ENCODE results near the gene IL20RB.
"Not testable (repeated sequence)": the region's sequence is repeated elsewhere in the genome, so short reads cannot be mapped to it uniquely, and the experiment has no call there.

Gene IL20RB

DNA sequence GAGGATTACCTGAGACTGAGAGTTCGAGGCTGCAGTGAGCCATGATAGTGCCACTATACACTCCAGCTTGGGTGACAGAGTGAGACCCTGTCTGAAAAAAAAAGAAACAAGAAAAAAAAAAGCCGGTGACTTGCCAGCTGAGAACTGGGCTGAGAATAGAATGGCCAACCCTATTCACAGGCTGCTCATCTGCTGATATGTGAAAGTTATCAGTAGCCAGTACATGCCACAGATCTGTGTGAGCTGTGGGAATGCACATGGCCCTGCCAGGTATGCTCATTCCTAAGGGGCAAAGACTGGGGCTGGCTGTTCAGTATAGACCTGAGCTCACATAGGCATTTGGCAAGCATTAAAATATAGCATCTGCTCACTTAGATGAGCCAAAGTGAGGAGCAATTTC lies 30.9 kb downstream of the IL20RB start:
- DNase-seq = no peak

DNA sequence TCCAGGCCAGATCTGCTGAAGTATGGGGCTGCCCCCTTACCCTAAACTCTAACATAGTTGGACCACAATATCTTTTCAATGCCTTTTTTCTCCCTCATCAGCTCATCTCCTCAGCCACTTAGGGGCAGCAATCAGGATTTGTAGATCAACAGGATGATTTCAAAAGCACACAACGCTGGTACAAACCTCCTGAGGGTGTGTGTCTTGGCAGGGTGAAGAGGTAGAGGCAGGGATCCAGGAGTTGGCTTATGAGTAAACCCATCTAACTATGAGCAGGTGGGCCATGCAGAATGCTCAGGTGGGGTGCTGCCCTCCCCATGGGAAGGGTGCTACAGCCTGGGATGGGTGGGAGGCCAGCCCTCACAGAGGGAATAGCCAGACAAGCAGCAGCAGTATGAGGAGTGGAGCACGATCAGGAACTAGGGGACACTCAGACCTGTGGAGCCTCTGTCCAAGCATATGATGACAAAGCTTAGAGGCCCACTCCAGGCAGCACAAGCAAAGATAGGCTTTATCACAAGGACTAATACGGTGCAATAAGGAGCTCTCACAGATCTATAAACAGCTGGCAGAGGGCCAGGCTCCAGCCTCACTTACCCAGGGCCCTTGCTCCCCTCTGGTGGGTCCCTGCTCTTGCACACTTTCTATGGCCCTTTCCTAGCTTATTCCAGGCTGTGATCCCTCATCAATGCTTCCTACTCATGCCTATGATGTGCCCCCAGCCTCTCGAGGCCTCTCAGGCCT lies 32.2 kb downstream of the IL20RB start:
- no peak for DNase-seq

DNA sequence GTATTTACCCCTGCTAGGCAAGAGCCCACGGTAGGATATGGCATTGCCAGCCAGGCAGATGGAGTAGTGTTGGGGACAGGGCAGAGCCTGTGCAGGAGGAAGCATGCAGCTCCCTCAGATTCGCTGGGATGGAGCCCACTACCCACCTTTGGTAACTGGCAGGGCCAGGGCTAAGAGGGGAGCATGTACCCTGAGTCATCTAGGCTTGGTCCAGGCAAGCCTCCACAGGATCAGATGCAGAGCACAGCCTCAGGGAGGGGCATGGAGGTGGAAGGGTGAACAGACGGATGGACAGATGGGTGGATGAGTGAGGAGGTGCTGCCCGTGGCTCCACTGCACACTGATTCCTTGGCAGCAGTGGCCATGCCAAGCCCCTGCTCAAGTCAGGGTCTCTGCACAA lies 33.0 kb downstream of the IL20RB start:
- DNase-seq = no peak

DNA sequence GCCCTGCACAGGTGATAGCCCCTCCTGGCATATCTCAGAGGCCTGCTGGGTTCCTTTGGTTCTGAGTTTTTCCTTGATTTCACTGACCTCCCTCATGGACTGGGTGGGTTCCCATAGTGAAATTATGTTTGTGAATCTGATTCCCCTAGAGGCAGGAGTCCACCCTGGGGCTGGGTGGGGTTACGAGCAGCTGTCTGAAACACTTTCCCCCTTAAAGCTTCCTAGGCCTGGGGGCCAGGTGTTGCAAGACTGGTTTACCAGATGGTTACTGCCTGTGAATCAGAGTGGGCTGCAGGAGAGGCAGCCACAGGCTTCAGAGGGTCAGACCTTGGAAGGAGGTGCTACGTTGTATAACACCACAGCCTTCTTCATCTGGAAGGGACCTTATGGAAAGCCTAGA lies 34.3 kb downstream of the IL20RB start:
- DNase-seq = no peak

GRCh38 chr3:136994772-136995516 lies 37.2 kb downstream of the IL20RB start:
- no peak for DNase-seq

- DNase-seq = no peak
Measured at GRCh38 chr3:136995652-136996051, 37.9 kb downstream of the IL20RB start.

DNA sequence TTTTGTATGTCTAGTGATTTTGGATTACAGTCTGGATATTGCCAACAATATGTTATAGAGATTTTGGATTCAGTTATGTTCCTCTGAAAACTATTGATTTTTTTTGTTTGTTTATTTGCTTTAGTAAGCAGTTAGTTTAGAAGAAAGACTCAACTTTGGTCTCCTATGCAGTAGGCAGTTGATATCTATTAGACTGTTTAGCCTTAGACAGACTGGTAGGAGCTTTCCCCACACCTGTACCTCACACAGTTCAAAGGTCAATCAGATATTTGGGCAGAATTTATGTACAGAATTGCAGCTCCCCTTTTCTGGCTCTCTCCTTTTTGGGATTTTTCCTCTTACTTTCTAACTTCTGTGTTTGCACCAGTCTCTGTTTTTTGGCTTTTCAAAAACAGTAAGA lies 42.3 kb downstream of the IL20RB start:
- DNase-seq = no peak

GRCh38 chr3:137007376-137007775 lies 49.6 kb downstream of the IL20RB start:
- DNase-seq = not testable (repeated sequence)

GRCh38 chr3:137008131-137008530 lies 50.3 kb downstream of the IL20RB start:
- no peak for DNase-seq

DNA sequence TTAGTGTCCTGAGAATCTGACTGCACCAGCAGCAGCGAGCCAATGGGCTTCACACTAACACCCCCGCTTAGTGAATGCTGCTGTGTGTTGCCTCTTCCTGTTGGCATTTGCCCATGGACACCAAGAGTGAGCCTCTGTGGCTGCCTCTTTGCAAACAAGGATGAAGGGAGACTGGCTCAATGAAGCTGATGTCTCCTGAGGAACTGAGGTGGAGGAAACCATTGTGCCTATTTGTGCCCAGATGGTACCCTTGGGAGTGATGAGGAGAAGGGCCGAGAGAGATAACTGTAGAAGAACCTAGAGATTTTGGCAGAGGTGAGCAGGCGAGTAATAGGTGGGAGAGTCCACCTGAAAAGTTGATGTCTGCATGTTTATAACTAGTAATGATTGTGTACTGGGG lies 51.2 kb downstream of the IL20RB start:
- no peak for DNase-seq

DNA sequence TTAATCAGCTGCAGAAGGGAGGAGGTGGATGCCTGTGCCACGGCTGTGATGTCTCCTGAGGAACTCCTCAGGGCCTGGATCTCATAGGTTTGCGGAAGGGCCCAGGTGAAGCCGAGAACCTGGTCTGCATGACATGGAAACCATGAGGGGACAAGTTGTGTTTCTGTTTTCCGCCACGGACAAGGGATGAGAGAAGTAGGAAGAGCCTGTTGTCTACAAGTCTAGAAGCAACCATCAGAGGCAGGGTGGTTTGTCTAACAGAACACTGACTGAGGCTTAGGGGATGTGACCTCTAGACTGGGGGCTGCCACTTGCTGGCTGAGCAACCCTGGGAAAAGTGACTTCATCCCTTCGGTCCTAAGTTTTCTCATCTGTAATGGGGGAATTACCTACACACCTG lies 52.4 kb downstream of the IL20RB start:
- DNase-seq = no peak

DNA sequence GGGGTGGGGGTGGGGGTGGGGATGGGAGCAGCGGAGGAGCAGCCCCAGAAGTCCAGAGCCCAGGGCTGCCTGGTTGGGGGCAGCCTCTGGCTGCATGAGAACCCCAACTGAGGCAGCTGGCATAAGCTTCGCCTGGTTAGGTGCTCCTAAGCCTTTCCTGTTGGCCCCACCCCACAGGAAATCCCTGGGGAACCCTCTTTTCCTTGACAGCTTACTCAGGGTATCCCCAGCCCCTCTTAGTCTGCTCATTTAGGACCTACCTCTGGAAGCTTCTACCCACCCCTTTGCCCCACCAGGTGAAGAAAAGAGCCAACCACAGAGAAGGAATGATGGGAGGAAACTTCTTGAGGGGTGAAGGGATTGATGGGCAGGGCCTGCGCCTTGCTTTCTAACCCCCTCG lies 53.4 kb downstream of the IL20RB start:
- DNase-seq = no peak

DNA sequence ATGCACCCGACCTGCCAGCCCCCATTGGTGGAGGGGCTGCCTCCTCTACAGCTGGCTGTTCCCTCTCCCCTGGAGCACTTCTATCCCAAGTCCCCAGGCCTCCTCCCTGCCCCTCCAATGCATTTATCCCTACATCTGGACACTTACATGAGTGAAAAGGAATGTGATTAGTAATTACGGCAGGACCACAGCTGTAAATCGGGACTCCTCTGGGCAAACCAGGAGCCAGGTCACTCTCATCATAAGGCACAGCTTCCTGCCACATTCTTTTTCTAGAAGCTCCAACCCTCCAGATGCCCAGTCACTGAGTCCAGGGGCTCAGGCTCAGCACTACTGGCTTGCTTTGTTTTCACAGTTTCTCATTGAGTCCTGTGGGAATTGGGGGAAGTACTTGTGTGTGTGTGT lies 54.3 kb downstream of the IL20RB start:
- DNase-seq = no peak

- peak; percentile 90 for DNase-seq
Measured at GRCh38 chr3:137013951-137014688, 56.3 kb downstream of the IL20RB start.

DNA sequence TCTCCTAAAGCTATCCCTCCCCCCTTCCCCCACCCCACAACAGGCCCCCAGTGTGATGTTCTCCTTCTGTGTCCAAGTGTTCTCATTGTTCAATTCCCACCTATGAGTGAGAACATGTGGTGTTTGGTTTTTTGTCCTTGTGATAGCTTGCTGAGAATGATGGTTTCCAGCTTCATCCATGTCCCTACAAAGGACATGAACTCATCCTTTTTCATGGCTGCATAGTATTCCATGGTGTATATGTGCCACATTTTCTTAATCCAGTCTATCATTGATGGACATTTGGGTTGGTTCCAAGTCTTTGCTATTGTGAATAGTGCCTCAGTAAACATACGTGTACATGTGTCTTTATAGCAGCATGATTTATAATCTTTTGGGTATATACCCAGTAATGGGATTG lies 59.5 kb downstream of the IL20RB start:
- not testable (repeated sequence) for DNase-seq

- DNase-seq = no peak
Measured at GRCh38 chr3:137020315-137020714, 62.5 kb downstream of the IL20RB start.

DNA sequence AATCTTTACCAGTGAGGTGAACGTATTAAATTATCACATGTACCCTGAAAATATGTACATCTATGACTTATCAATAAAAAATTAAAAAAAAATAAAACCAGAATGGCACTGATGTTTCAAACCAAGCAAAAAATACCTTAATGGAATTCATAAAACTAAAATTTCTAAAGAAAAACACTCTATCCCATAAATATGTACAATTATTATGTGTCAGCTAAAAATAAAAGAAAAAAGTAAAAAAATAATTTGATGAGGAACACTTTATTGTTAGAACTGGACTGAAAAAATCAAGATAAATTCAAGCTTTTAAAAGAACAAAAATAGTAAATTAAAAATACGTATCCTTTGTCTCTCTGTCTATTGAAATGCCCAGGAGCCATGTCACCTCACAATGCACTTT lies 63.1 kb downstream of the IL20RB start:
- no peak for DNase-seq

GRCh38 chr3:137024348-137024747 lies 66.6 kb downstream of the IL20RB start:
- DNase-seq = no peak

- no peak for DNase-seq
Measured at GRCh38 chr3:137026701-137027100, 68.9 kb downstream of the IL20RB start.

DNA sequence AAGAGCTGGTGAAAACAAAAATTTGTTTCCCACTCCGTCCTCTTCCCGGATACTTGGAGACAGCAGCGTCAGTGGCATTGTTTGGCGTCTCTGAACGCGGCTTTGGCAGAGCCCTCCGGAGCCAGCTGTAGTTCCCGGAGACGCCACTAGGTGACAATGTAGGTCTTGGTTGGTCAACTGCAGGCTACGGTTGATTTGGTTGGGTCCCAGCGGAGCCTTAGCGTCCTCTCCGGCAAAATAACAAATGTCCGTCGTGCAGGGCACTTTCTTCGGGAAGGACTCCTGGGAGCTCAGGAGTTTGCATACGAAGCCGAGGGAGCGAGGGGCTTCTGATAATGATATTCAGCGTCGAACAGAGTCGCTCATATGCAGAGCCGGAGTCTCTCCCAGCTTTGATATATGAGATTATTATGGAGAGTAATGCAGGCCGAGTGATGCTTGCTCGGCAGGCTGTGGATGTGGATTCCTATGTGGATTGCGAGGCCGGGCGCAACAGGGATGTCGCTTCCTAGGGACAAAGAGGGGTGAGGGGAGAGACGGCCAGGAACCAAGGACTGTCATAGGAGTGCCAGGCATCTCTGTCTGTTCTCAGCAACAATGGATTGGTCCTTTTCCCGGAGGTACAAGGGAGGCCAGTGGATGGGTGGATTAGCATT lies 74.8 kb downstream of the IL20RB start:
- DNase-seq = peak; percentile 76

DNA sequence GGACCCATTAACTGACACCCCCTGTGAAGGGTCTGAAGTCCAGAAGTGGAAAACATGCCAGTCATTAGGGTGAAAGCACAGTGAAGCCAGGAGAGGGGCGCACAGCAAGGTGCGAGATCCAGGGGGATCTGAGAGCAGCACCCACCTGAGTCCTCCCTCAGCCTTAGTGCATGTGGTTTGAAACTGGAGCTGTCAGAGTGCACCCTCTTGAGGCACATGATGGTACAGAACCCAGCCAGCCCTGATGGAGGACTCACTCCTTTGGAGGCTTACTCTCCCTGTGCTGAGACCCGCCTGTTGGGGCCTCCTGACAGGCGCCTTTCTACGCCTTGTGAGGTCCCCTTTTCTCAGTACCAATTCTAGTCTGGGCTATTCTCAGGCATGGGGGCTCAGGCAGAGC lies 77.8 kb downstream of the IL20RB start:
- DNase-seq = no peak

GRCh38 chr3:137039570-137039969 lies 81.8 kb downstream of the IL20RB start:
- DNase-seq = no peak

- no peak for DNase-seq
Measured at GRCh38 chr3:137041251-137041650, 83.5 kb downstream of the IL20RB start.
